H1 (cell line): ENCODE results near the gene OSTC. TPM values are rescaled to one million over a fixed set of nuclear protein-coding genes. Genes with fewer than 3 reads are reported as not detected.

ENCODE experiments used
- ATF2 ChIP-seq: IDR thresholded peaks from 2 replicates; pipeline ENCODE4 v1.6.1; 2012; ENCODE audit warnings: low read length, inconsistent platforms
- CHD1 ChIP-seq: IDR thresholded peaks from 2 replicates; pipeline ENCODE4 v1.6.1; 2012; ENCODE audit warnings: low read depth, low read length, improper control_type of control experiment
- KDM4A ChIP-seq: IDR thresholded peaks from one replicate; pipeline ENCODE4 v1.7.1; 2012; ENCODE audit warnings: low read depth, mild to moderate bottlenecking, moderate library complexity, low read length, inconsistent platforms; ENCODE audit not compliant: severe bottlenecking
- RAD21 ChIP-seq, 2 experiments: IDR thresholded peaks in 1 of 2; conservative IDR thresholded peaks in 1 of 2; 2 replicates each; pipeline ENCODE4 v1.6.1; 2011; ENCODE audit warnings: low read depth in 2 of 2, low read length in 2 of 2, improper control_type of control experiment in 1 of 2, inconsistent platforms in 1 of 2, mild to moderate bottlenecking in 1 of 2, moderate library complexity in 1 of 2
- RBBP5 ChIP-seq: IDR thresholded peaks from 2 replicates; pipeline ENCODE4 v1.7.1; 2012; ENCODE audit warnings: low read depth, mild to moderate bottlenecking, inconsistent platforms, low read length, moderate library complexity, borderline replicate concordance
- SAP30 ChIP-seq: fragments of 300-600 bp; sonication (generic); IDR thresholded peaks from 2 replicates; pipeline ENCODE4 v1.7.1; 2012; ENCODE audit warnings: low read length, moderate library complexity, mild to moderate bottlenecking, inconsistent platforms; ENCODE audit not compliant: insufficient read depth, insufficient replicate concordance
- SIRT6 ChIP-seq: IDR thresholded peaks from one replicate; pipeline ENCODE4 v1.7.1; 2012; ENCODE audit warnings: low read length, inconsistent platforms
- SP2 ChIP-seq: IDR thresholded peaks from 2 replicates; pipeline ENCODE4 v1.6.1; 2012; ENCODE audit warnings: mild to moderate bottlenecking, low read length, inconsistent platforms
- TCF12 ChIP-seq: IDR thresholded peaks from 2 replicates; pipeline ENCODE4 v1.6.1; 2011; ENCODE audit warnings: low read depth, mild to moderate bottlenecking, low read length
- polyA plus RNA-seq, 7 experiments: library from polyadenylated mRNA; depleted of rRNA in 3 of 7; stranded (reverse) in 5 of 7; unstranded in 2 of 7; fragments of >200 nt in 5 of 7; fragments of 200-250 nt in 2 of 7; gene quantifications; 1 replicate in 5 of 7; 2 replicates in 1 of 7; 4 replicates in 1 of 7; pipeline versions ENCODE4 v1.2.1 to v1.2.3, GENCODE V29; 2011 to 2013; ENCODE audit warnings: missing spikeins in 2 of 7, mixed read lengths in 2 of 7
- total RNA-seq: library from RNA; stranded (reverse); fragmentation: NEBNext Ultra II Directional; extraction: Animal tissue kit (Norgen Biotek cat#: 25700); gene quantifications from 2 replicates; pipeline ENCODE4 v1.2.1, GENCODE V29; 2021

The OSTC gene
- total and polyA plus RNA-seq, 2 of the 8 experiments (the other 6 are each of a cell fraction or from before 2014, with no cell fraction given) = 165 to 176 TPM

DNA sequence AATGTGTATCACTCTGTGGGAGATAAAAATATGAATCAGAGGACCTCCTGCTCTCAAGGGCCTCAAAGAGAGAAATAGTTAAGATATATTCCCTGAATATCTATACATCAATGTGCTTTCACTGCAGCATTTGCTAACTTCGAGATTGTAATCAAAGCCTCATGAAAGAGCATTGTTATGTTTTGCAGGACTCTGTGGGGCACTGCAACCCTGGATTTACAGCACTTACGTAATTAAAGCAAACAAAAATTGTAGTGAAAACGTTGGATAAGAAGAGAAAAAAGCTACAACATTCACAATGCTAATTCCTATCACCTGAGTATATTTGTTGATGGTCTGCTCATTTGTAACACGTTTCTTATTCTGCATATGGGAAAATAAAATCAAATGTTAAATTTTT lies 64.5 kb downstream of the OSTC start (continued):
- TF ChIP-seq RBBP5 = no peak
- no peak for TF ChIP-seq SIRT6
- TF ChIP-seq CHD1 = no peak
- TF ChIP-seq KDM4A = no peak
- TF ChIP-seq SAP30 = no peak
- TF ChIP-seq RAD21 (IDR thresholded peaks at IDR 0.05 in 1 of 2, conservative IDR thresholded peaks at IDR 0.05 in 1 of 2; ENCODE audit: low read depth in 2 of 2, low read length in 2 of 2) = no peak
- TF ChIP-seq SP2 = no peak
- TF ChIP-seq TCF12 = no peak
- no peak for TF ChIP-seq ATF2
